ENCODE measurements around the gene MAD1L1. TPM values are rescaled to one million over a fixed set of nuclear protein-coding genes. Genes with fewer than 3 reads are reported as not detected.

The MAD1L1 gene
- total RNA-seq, 1 experiment from 2014 or later, result 43.8 TPM

DNA sequence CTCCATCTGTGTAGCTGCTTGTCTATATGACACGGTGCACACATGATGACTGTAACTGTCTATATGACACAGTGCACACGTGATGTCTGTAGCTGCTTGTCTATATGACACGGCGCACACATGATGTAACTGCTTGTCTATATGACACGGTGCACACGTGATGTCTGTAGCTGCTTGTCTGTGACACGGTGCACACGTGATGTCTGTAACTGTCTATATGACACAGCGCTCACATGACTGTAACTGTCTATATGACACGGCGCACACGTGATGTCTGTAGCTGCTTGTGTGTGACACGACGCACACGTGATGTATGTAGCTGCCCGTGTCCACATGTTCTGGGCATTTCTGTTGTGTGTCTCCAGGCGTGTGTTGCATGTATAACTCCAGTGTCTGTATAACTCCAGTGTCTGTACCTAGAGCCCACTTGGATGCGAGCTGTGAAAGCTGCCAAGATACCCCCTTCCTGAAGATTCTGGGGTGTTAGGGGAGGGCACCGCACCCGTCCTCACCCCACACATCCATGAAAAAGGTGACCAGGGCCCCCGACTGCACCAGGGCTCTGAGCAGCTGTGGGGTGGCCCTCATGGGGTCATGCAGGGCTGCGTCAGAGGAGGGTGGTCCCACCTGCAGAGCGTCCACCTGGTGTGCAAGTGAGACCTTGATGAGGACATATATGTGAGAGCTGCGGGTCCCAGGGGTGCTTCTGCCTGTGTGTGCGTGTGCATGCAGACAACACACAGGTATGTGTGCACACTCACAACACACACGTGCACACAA lies 424.7 kb downstream of the MAD1L1 start (continued):
- no peak for TF ChIP-seq ELF4 (CRISPR knock-in tag; IDR thresholded peaks at IDR 0.05; ENCODE audit: low read depth)
- TF ChIP-seq, protein P1, sequence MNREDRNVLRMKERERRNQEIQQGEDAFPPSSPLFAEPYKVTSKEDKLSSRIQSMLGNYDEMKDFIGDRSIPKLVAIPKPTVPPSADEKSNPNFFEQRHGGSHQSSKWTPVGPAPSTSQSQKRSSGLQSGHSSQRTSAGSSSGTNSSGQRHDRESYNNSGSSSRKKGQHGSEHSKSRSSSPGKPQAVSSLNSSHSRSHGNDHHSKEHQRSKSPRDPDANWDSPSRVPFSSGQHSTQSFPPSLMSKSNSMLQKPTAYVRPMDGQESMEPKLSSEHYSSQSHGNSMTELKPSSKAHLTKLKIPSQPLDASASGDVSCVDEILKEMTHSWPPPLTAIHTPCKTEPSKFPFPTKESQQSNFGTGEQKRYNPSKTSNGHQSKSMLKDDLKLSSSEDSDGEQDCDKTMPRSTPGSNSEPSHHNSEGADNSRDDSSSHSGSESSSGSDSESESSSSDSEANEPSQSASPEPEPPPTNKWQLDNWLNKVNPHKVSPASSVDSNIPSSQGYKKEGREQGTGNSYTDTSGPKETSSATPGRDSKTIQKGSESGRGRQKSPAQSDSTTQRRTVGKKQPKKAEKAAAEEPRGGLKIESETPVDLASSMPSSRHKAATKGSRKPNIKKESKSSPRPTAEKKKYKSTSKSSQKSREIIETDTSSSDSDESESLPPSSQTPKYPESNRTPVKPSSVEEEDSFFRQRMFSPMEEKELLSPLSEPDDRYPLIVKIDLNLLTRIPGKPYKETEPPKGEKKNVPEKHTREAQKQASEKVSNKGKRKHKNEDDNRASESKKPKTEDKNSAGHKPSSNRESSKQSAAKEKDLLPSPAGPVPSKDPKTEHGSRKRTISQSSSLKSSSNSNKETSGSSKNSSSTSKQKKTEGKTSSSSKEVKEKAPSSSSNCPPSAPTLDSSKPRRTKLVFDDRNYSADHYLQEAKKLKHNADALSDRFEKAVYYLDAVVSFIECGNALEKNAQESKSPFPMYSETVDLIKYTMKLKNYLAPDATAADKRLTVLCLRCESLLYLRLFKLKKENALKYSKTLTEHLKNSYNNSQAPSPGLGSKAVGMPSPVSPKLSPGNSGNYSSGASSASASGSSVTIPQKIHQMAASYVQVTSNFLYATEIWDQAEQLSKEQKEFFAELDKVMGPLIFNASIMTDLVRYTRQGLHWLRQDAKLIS (CRISPR knock-in tag; IDR thresholded peaks at IDR 0.05; ENCODE audit: borderline replicate concordance), result no peak
- TF ChIP-seq GABPB1 (CRISPR knock-in tag; IDR thresholded peaks at IDR 0.05), result no peak

DNA sequence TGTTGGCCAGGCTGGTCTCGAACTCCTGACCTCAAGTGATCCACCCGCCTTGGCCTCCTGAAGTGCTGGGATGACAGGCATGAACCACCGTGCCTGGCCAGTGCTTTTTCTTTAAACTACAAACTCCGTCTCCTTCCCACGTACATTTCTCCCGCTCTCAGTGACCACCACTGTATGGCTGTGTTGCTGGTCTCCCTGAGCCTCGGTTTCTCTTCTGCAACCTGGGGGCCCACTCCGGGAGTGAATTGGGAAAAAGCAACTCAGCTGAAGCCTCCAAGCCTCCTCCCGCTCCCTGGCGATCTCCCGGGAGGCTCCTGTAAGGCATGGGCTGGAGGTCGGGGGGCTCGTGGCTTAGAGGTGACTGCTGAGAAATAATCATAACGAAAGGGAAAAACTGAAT lies 426.4 kb downstream of the MAD1L1 start:
- H3K36me3 Mint-ChIP-seq, result peaks cover 18% of the 10 kb centered on the region
- no peak overlapping the region for H3K4me3 Mint-ChIP-seq

More for the DNA sequence above, 426.4 kb downstream of the MAD1L1 start:
- Mint-ChIP-seq H3K9me3 (peaks cover 20% of the 10 kb centered on the region), H3K27ac (no peak overlapping the region), H3K27me3 (ENCODE audit: low read depth) (peaks cover 15% of the 10 kb centered on the region), H3K4me1 (no peaks in the 10 kb centered on the region)
- no peak for TF ChIP-seq TEAD4 (CRISPR knock-in tag; IDR thresholded peaks at IDR 0.05)
- TF ChIP-seq, protein P2, sequence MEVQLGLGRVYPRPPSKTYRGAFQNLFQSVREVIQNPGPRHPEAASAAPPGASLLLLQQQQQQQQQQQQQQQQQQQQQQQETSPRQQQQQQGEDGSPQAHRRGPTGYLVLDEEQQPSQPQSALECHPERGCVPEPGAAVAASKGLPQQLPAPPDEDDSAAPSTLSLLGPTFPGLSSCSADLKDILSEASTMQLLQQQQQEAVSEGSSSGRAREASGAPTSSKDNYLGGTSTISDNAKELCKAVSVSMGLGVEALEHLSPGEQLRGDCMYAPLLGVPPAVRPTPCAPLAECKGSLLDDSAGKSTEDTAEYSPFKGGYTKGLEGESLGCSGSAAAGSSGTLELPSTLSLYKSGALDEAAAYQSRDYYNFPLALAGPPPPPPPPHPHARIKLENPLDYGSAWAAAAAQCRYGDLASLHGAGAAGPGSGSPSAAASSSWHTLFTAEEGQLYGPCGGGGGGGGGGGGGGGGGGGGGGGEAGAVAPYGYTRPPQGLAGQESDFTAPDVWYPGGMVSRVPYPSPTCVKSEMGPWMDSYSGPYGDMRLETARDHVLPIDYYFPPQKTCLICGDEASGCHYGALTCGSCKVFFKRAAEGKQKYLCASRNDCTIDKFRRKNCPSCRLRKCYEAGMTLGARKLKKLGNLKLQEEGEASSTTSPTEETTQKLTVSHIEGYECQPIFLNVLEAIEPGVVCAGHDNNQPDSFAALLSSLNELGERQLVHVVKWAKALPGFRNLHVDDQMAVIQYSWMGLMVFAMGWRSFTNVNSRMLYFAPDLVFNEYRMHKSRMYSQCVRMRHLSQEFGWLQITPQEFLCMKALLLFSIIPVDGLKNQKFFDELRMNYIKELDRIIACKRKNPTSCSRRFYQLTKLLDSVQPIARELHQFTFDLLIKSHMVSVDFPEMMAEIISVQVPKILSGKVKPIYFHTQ (CRISPR knock-in tag; IDR thresholded peaks at IDR 0.05), result no peak
- TF ChIP-seq, protein P3, sequence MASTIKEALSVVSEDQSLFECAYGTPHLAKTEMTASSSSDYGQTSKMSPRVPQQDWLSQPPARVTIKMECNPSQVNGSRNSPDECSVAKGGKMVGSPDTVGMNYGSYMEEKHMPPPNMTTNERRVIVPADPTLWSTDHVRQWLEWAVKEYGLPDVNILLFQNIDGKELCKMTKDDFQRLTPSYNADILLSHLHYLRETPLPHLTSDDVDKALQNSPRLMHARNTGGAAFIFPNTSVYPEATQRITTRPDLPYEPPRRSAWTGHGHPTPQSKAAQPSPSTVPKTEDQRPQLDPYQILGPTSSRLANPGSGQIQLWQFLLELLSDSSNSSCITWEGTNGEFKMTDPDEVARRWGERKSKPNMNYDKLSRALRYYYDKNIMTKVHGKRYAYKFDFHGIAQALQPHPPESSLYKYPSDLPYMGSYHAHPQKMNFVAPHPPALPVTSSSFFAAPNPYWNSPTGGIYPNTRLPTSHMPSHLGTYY (CRISPR knock-in tag; IDR thresholded peaks at IDR 0.05), result no peak
- TF ChIP-seq MXD4 (CRISPR knock-in tag; IDR thresholded peaks at IDR 0.05; ENCODE audit: borderline replicate concordance), result no peak
- TF ChIP-seq, protein P4, sequence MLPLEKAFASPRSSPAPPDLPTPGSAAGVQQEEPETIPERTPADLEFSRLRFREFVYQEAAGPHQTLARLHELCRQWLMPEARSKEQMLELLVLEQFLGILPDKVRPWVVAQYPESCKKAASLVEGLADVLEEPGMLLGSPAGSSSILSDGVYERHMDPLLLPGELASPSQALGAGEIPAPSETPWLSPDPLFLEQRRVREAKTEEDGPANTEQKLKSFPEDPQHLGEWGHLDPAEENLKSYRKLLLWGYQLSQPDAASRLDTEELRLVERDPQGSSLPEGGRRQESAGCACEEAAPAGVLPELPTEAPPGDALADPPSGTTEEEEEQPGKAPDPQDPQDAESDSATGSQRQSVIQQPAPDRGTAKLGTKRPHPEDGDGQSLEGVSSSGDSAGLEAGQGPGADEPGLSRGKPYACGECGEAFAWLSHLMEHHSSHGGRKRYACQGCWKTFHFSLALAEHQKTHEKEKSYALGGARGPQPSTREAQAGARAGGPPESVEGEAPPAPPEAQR (CRISPR knock-in tag; IDR thresholded peaks at IDR 0.05), result no peak
- no peak for TF ChIP-seq ZNF416 (CRISPR knock-in tag; IDR thresholded peaks at IDR 0.05)
- no peak for TF ChIP-seq ZNF423 (CRISPR knock-in tag; IDR thresholded peaks at IDR 0.05)
- TF ChIP-seq ZNF138 (CRISPR knock-in tag; conservative IDR thresholded peaks at IDR 0.05), result no peak
- TF ChIP-seq, protein P5, sequence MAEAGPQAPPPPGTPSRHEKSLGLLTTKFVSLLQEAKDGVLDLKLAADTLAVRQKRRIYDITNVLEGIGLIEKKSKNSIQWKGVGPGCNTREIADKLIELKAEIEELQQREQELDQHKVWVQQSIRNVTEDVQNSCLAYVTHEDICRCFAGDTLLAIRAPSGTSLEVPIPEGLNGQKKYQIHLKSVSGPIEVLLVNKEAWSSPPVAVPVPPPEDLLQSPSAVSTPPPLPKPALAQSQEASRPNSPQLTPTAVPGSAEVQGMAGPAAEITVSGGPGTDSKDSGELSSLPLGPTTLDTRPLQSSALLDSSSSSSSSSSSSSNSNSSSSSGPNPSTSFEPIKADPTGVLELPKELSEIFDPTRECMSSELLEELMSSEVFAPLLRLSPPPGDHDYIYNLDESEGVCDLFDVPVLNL (CRISPR knock-in tag; IDR thresholded peaks at IDR 0.05; ENCODE audit: borderline replicate concordance, low read depth), result no peak
- TF ChIP-seq, protein P6, sequence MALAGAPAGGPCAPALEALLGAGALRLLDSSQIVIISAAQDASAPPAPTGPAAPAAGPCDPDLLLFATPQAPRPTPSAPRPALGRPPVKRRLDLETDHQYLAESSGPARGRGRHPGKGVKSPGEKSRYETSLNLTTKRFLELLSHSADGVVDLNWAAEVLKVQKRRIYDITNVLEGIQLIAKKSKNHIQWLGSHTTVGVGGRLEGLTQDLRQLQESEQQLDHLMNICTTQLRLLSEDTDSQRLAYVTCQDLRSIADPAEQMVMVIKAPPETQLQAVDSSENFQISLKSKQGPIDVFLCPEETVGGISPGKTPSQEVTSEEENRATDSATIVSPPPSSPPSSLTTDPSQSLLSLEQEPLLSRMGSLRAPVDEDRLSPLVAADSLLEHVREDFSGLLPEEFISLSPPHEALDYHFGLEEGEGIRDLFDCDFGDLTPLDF (CRISPR knock-in tag; IDR thresholded peaks at IDR 0.05), result no peak
- TF ChIP-seq, protein P7, sequence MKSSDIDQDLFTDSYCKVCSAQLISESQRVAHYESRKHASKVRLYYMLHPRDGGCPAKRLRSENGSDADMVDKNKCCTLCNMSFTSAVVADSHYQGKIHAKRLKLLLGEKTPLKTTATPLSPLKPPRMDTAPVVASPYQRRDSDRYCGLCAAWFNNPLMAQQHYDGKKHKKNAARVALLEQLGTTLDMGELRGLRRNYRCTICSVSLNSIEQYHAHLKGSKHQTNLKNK (CRISPR knock-in tag; IDR thresholded peaks at IDR 0.05), result no peak
- TF ChIP-seq ZNF317 (CRISPR knock-in tag; IDR thresholded peaks at IDR 0.05; ENCODE audit: borderline replicate concordance, low read depth), result no peak
- TF ChIP-seq, protein P8, sequence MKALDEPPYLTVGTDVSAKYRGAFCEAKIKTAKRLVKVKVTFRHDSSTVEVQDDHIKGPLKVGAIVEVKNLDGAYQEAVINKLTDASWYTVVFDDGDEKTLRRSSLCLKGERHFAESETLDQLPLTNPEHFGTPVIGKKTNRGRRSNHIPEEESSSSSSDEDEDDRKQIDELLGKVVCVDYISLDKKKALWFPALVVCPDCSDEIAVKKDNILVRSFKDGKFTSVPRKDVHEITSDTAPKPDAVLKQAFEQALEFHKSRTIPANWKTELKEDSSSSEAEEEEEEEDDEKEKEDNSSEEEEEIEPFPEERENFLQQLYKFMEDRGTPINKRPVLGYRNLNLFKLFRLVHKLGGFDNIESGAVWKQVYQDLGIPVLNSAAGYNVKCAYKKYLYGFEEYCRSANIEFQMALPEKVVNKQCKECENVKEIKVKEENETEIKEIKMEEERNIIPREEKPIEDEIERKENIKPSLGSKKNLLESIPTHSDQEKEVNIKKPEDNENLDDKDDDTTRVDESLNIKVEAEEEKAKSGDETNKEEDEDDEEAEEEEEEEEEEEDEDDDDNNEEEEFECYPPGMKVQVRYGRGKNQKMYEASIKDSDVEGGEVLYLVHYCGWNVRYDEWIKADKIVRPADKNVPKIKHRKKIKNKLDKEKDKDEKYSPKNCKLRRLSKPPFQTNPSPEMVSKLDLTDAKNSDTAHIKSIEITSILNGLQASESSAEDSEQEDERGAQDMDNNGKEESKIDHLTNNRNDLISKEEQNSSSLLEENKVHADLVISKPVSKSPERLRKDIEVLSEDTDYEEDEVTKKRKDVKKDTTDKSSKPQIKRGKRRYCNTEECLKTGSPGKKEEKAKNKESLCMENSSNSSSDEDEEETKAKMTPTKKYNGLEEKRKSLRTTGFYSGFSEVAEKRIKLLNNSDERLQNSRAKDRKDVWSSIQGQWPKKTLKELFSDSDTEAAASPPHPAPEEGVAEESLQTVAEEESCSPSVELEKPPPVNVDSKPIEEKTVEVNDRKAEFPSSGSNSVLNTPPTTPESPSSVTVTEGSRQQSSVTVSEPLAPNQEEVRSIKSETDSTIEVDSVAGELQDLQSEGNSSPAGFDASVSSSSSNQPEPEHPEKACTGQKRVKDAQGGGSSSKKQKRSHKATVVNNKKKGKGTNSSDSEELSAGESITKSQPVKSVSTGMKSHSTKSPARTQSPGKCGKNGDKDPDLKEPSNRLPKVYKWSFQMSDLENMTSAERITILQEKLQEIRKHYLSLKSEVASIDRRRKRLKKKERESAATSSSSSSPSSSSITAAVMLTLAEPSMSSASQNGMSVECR (CRISPR knock-in tag; IDR thresholded peaks at IDR 0.05; ENCODE audit: borderline replicate concordance), result no peak
- DNase-seq (ENCODE audit: low spot score) (no peak), ATAC-seq (no peak)
- ChIA-PET CTCF (no interaction called here), POLR2A (no interaction called here)
